CD4-positive, alpha-beta T cell treated with Interleukin-4 for 1 hour (primary cell): ENCODE measurements around the gene CARD11.
"Not testable (repeated sequence)": the region's sequence is repeated elsewhere in the genome, so short reads cannot be mapped to it uniquely, and the experiment has no call there.

Experiments used
- DNase-seq, 2 donors: peaks; one replicate each; pipeline ENCODE4 v3.0.0-alpha.2; 2020 to 2022

Gene CARD11

DNA sequence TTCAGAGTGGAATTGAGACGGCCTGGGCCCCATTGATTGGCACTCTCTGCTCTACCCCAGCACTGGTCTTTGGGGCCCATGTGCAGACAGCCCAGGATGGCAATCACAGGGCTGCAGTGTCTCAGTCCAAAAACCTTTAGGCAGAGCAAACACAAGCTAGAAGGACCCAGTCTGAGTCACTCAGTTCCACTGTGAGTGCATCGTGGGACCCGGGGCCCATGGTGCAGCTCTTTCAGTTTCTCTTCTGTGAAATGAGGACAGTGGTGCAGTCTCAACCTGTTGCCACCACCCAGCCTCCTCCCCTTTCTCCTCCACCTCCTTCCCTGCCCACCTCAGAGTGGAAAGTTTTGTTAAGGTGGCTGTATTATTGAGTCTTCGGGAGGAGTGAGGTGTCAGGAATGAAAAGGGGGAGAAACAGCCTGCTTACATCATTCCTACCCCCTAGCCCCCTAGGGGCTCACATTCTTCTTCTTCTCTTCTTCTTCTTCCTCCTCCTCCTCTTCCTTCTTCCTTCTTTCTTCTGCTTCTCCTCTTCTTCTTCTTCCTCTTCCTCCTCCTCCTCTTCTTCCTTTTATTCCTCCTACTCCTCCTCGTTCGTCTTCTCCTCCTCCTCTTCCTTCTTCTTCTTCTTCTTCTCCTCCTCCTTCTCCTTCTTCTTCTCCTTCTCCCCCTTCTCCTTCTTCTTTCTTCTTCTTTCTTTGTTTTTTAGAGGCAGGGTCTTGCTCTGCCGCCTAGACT is 19.5 kb upstream of the CARD11 start:
- peak; percentile 50 to 70 for DNase-seq

DNA sequence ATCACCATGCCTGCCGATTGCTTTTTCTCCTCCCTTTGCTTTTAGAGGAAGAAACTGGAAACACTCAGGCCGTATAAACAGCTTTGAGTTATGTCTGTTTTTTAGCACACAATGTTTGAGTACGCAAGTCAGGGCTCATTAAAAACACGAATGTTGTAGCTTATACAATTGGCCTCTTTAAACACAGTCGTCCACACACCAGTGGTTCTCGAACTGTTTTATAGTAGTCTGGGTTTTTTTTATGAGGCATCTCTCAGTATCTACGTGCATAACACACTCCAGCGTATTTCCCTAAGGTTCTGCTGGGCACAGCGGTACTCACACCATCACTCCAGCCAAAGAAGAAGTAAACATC is 13.4 kb upstream of the CARD11 start:
- DNase-seq: no peak

GRCh38 chr7:3056234-3057065 is 12.8 kb upstream of the CARD11 start:
- no peak for DNase-seq

DNA sequence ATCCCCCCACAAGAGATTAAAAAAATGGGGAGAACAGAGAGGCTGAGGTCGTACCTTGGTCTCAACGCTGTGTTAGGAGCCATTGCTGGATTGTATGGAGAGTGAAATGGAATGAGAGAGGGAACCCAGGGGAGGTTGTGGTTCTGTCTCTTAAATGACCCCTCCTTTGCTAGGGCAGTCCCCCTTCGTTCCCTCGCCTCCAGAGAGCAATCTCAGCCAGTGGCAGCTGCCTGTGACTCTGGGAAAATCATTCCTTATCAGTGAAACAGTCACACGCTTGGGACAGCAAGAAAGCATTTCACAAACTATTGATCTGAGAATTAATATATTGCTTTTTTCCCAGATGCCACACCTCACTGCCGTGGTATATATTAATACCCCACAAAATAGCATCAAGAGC is 12.0 kb upstream of the CARD11 start:
- DNase-seq: no peak

DNA sequence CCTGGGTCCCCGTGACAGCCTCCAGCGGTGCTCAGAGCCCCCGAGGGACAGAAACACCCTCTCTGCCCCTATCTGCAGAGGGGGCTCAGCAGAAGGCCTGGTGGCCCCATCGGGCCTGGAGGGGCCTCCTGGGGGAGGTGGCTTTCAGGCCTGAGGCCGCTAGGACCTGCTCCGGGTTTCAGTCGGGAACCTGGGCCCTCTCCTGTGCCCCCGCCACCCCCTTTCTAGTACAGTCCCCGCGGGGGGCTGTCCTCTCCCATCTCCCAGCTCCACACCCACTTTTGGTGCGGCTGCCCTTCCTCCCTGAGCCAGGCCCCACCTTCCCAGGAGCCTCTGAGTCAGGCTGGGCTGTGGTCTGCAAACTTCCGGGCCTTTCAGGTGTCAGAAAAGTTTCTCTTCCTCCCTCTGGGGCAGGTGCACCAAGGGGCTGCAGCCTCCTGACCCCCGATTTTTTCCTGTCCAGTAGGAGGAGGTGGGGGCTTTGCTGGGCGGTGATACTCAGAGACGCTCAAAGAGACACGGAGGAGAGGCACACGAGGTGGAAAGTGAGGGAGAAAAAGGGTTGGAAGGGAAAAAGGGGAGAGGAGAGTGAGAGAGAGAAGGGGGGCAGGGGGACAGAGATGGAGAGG is 692 bp downstream of the CARD11 start:
- DNase-seq: peak; percentile 63 to 67

- no peak for DNase-seq
These were observed 1.5 kb downstream of the CARD11 start for GRCh38 chr7:3041986-3042675.

- DNase-seq: no peak
These were observed 3.9 kb downstream of the CARD11 start for GRCh38 chr7:3039787-3040186.

GRCh38 chr7:3038011-3038410 is 5.7 kb downstream of the CARD11 start:
- DNase-seq: not testable (repeated sequence)

GRCh38 chr7:3037259-3037658 is 6.4 kb downstream of the CARD11 start:
- DNase-seq: no peak

- DNase-seq: no peak
These were observed 9.0 kb downstream of the CARD11 start for GRCh38 chr7:3034591-3035150.

DNA sequence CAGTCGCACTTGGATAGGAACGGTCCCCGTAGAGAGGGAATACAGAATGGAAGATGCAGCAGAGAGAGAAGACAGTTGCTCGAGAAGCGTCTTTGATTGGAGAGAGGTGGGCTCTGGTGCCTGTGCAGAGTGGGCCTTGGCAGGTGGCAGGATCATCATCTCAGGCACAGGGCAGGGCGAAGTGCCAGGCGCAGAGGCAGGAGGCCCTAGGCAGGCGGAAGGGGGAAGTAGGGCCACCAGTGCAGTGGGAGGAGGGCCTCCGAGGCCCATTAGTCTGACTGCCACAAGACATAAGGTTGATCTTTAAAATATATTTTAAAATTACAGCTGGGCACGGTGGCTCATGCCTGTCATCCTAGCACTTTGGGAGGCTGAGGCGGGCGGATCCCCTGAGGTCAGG is 10.1 kb downstream of the CARD11 start:
- no peak for DNase-seq

DNA sequence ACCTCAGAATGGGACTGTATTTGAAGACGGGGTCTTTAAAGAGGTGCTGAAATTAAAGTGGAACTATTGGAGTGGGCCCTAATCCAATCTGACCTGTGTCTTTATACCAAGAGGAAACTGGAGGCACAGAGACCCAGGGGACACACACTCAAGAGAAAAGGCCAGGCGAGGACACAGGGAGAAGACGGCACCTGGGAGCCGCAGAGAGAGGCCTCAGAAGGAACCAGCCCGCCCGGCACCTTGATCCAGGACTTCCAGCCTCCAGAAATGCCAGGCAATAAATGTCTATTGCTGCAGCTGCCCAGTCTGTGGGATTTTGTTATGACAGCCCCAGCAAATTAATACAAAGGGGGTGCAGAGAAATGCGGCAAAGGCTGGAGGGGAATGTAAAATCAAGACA is 10.5 kb downstream of the CARD11 start:
- DNase-seq: no peak

GRCh38 chr7:3032256-3032655 is 11.4 kb downstream of the CARD11 start:
- no peak for DNase-seq

DNA sequence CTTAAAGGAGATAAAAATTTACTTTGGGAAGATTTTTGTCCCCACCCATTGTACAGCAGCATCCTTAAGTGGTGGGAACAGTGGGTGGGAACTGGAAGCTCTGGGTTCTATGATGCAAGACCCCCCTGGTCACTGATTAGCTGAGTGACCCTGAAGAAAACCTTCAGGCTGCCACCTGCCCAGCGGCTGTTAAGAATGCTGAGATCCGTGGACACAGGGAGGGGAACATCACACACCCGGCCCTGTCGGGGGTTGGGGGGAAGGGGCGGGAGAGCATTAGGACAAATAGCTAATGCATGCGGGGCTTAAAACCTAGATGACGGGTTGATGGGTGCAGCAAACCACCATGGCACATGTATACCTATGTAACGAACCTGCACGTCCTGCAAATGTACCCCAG is 14.5 kb downstream of the CARD11 start:
- no peak for DNase-seq

GRCh38 chr7:3028758-3029093 is 14.9 kb downstream of the CARD11 start:
- no peak for DNase-seq

DNA sequence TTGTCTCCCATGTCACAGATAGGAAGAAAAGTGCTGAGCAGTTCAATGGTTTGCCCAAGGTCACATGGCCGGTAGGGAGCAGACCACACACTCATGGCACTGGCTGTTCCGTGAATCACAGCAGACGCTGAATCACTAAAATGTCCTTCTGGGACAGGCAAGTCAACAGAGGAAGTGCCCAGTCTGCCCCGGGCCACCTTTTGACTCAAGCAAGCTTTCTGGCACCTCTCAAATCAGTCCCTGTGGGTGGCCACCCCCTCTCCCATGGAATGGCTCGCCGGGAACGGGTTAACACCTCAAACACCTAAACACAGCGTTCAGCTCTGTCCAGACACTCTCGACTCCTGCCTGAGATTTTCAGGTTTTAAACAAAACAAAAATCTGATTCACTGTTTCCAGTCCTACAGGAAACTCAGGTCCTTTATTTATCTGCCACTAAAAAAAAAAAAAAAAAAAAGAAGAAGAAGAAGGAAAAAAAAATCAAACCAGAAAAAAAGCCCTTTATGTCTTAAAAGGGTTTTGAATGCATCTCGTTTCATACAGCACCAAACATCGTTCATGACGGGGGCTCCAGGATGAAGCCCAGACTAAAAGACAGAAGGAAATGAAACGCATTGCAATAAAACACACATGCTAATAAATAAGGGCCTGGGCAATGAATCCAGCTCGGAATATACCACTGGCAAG is 15.5 kb downstream of the CARD11 start:
- DNase-seq: no peak

DNA sequence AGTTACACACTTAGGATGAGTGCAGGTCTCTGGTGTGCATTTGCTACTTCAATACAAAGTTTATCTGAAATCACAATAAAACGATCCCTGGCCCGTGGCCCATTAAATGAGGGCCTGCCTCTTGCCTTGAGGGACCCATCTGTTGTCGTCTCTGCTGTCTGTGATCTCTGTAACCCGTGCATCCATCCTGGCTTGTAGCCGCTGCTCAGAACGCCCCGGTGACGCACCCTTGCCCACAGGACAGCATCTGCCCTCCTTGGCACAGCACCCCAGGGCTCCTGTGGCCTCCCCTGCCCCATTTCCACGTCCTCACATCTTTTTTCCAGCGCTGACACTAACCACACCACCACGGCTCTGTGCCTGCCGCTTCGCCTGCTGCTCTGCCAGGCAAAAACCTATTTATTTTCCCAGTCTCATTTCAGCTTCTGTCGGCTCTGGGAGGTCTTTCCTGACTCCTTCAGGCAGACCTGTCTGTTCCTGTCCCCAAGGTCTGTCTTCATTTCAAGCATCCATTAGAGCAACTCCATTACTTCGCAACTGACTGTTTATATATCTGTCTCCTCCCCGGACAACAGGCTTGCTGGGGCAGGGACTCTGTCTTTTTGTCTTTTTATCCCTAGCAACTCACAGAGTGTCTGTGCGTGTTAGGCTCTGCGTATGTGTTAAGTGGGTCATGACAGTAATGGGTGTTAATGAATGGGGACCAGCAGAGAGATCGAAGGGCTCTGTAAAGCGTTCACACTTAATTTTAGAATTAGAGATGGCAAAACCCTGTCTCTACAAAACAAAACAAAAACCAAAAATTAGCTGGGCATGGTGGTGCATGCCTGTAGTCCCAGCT is 16.4 kb downstream of the CARD11 start:
- no peak for DNase-seq

- no peak for DNase-seq
These were observed 18.1 kb downstream of the CARD11 start for GRCh38 chr7:3025616-3026015.

DNA sequence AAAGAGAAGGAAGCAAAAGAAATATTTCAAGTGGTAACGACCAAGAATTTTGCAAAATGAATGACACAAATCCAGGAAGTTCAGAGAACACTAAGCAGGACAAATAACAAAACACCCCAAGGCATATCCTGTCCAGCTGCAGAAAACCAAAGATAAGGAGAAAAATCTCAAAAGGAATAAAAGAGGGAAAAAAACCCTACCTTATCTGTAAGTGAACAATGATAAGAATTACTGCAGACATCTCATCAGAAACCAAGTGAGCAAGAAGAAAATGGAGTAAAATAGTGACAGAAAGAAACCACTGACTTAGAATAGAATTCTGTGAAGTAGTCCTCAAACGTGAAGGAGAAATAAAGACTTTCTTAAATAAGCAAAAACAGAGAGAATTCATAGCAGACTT is 21.8 kb downstream of the CARD11 start:
- no peak for DNase-seq

DNA sequence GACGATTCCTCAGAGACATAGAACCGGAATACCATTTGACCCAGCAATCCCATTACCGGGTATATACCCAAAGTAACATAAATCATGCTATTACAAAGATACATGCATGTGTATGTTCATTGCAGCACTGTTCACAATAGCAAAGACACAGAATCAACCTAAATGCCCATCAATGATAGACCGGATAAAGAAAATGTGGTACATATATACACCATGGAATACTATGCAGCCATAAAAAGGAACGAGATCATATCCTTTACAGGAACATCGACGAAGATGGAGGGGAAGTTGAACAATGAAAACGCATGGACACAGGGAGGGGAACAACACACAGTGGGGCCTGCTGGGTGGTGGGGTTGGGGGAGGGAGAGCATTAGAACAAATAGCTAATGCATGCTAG is 22.4 kb downstream of the CARD11 start:
- not testable (repeated sequence) for DNase-seq

DNA sequence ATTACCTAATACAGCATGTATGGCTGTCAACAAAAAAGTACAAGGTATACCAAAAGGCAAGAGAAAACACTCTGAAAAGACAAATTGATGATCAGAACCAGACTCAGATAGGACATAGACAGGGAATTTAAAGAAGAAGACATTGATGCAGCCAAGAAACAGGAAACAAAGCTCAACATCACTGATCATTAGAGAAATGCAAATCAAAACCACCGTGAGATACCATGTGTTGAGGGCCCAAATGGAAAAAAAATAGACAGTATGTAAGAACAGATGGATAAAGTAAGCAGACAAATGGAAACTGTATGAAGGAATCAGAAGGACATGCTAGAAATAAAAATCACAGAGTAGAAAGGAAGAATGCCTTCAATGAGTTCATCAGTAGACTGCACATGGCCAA is 23.3 kb downstream of the CARD11 start:
- no peak for DNase-seq

DNA sequence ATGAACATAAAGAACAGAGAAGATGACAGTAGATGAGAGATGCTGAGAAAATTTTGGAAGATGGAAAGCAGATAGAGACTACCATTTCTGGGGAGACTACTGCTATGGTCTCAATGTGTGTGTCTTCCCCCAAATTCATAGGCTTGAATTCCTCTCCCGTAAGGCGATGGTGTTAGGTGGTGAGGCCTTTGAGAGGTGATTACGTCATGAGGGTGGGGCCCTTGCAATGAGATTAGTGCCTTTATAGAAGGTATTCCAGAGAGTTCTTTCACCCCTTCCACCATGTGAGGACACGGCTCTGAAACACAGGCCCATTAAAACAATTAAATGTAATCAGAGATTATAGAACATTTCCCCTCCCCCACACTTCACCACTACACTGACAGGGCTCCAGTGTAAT is 23.9 kb downstream of the CARD11 start:
- DNase-seq: no peak
